Psoas muscle (tissue), 8 donors: ENCODE results near the gene ACP1. TPM values are rescaled to one million over a fixed set of nuclear protein-coding genes. Genes with fewer than 3 reads are reported as not detected.

ENCODE experiments used
- ATAC-seq, 4 donors: fragments of 200-7000 bp; cut with Tn5 transposase; one replicate each; pipeline ENCODE4 v1.9.1; 2020; ENCODE audit warnings: moderate library complexity in 3 of 4, mild to moderate bottlenecking in 2 of 4
- DNase-seq, 2 donors: peaks; one replicate each; pipeline ENCODE4 v3.0.0-alpha.2; 2020
- H3K27ac ChIP-seq: fragments of 200-600 bp; one replicate; pipeline ENCODE4 v1.8.0; 2022
- H3K27me3 ChIP-seq, 3 donors: fragments of 200-600 bp in 1 of 3; one replicate each; pipeline versions ENCODE4 v1.6.1 to v1.8.0; 2013 to 2022; ENCODE audit warnings: low read length in 2 of 3, mild to moderate bottlenecking in 2 of 3, moderate library complexity in 1 of 3; ENCODE audit not compliant: insufficient read depth in 3 of 3
- H3K36me3 ChIP-seq, 2 donors: fragments of 200-600 bp in 1 of 2; one replicate each; pipeline versions ENCODE4 v1.6.1 to v1.8.0; 2013 to 2022; ENCODE audit warnings: low read depth in 1 of 2, mild to moderate bottlenecking in 1 of 2, moderate library complexity in 1 of 2; ENCODE audit not compliant: insufficient read depth in 1 of 2
- H3K4me1 ChIP-seq: fragments of 200-600 bp; one replicate; pipeline ENCODE4 v1.8.0; 2022
- H3K4me3 ChIP-seq: fragments of 200-600 bp; one replicate; pipeline ENCODE4 v1.8.0; 2022; ENCODE audit warnings: mild to moderate bottlenecking
- H3K9me3 ChIP-seq: fragments of 200-600 bp; one replicate; pipeline ENCODE4 v1.8.0; 2022
- CTCF ChIP-seq: fragments of 200-600 bp; IDR thresholded peaks from one replicate; pipeline ENCODE4 v1.8.0; 2022; ENCODE audit warnings: antibody characterized with exemption
- WGBS, 3 donors: extraction: QIAGEN DNeasy Blood & Tissue Kit; methylation state at CpG; one replicate each; pipeline versions ENCODE4 v1.1.6 to v1.1.7; 2013; 5-methylcytosine and 5-hydroxymethylcytosine counted together
- intact Hi-C, 2 donors: fragments of 100-400 bp; cut with DNase I; formaldehyde crosslinking; loops; one replicate each; pipeline versions ENCODE4 v1.11.0 to v1.14.2; 2022
- polyA plus RNA-seq, 3 donors: library from polyadenylated mRNA; stranded (reverse); fragments of 200-250 nt; gene quantifications; one replicate each; pipeline ENCODE4 v1.2.3, GENCODE V29; 2013
- total RNA-seq, 4 donors: library from RNA; stranded (reverse); fragmentation: NEBNext Ultra II Directional in 2 of 4; extraction: Animal tissue kit (Norgen Biotek cat#: 25700) in 2 of 4; gene quantifications; one replicate each; pipeline versions ENCODE4 v1.2.1 to v1.2.4, GENCODE V29; 2021 to 2023
- donor health status: healthy with polysubstance abuse.
- donor health status: DM: no; HTN: no; CAD: no; lungs with moderate emphysema.
- donor health status: Bipolar disorder and iron deficiency.
- donor health status: healthy.
- donor health status: DM: yes; HTN: yes; CAD: no.
- donor health status: DM: no; HTN: no; CAD: no.
- donor health status: DM: no; HTN: no; CAD: no.
- donor health status: DM: yes; HTN: yes; CAD: no.

ACP1 gene
- total and polyA plus RNA-seq, 7 donors: 55.8 to 104 (median 73.6) TPM

DNA sequence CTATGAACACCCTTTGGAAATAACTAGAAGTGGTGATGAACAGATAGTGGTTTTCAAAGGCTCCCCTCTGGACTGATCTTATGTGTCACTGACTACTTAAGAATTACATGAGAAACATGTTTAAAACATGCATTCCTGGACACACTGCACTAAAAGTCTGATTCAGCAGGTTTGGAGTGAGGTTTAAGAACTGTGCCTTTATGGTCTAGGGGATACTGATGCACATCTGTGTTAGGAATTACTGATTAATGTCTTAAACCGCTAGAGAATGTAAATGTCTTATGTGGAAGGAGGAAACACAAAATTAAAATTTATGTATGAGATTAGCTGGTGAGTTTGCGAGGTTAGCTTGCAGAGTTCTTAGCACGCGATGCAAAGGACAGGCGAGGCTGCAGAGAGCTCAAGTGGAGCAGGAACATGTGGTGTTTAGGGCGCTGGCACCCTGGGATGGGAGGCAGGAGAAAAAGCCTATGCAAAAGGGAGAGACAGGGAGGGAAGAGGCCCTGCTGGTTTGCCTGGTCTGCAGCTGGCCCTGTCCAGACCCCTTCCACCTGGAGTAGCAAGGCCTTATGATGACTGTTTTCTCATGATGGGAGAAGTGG is 12.6 kb upstream of the ACP1 start:
- Histone ChIP-seq H3K9me3 (no peaks in the 10 kb centered on the region), H3K27me3 (no peaks in the 10 kb centered on the region), H3K4me3 (no peak overlapping the region), H3K36me3 (peaks cover 0 to 50% of the 10 kb centered on the region in 2 donors), H3K4me1 (no peaks in the 10 kb centered on the region), H3K27ac (no peak overlapping the region)
- intact Hi-C loops: no loop called here
- ATAC-seq (no peak), DNase-seq (no peak)
- TF ChIP-seq CTCF: no peak
- 81 to 89% (median 88%) methylated on average over 6 of the region's 6 CpGs for WGBS, 3 donors

- H3K27ac ChIP-seq: no peak overlapping the region
- intact Hi-C loops: no loop called here
- H3K36me3 ChIP-seq: peaks cover 0 to 42% of the 10 kb centered on the region in 2 donors
- ATAC-seq: no peak
- H3K27me3 ChIP-seq: no peaks in the 10 kb centered on the region
- H3K4me3 ChIP-seq: no peak overlapping the region
- no peak for DNase-seq
- WGBS, 3 donors: 82 to 86% (median 85%) methylated on average over 8 of the region's 8 CpGs
- no peak for TF ChIP-seq CTCF
- H3K4me1 ChIP-seq: no peaks in the 10 kb centered on the region
- peaks cover 8% of the 10 kb centered on the region for H3K9me3 ChIP-seq
These were observed 11.5 kb upstream of the ACP1 start for GRCh38 chr2:253202-253638.

- Histone ChIP-seq H3K9me3 (peaks cover 12% of the 10 kb centered on the region), H3K4me3 (no peak overlapping the region), H3K27ac (no peak overlapping the region), H3K27me3 (no peaks in the 10 kb centered on the region), H3K4me1 (no peaks in the 10 kb centered on the region), H3K36me3 (peaks cover 0 to 32% of the 10 kb centered on the region in 2 donors)
- 76 to 84% (median 79%) methylated on average over 7 of the region's 7 CpGs for WGBS, 3 donors
- no peak for TF ChIP-seq CTCF
- intact Hi-C loops: no loop called here
- DNase-seq (no peak), ATAC-seq (no peak)
These were observed 10.5 kb upstream of the ACP1 start for GRCh38 chr2:254241-254640.

DNA sequence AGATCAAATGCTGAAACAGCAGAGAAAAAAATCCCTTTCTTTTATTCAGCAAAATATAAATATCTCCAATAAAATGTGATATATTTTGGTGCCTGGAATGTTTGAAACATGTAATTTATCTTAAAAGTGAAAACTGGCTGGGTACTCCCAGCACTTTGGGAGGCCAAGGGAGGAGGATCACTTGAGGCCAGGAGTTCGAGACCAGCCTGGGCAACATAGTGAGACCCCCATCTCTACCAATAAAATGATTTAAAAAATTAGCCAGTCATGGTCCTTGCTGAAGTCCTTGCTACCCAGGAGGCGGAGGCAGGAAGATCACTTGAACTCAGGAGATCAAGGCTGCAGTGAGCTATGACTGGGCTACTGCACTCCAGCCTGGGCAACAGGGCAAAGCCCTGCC is 9.6 kb upstream of the ACP1 start:
- Histone ChIP-seq H3K27ac (no peak overlapping the region), H3K9me3 (peaks cover 12% of the 10 kb centered on the region), H3K27me3 (no peaks in the 10 kb centered on the region), H3K4me1 (no peaks in the 10 kb centered on the region), H3K4me3 (no peak overlapping the region), H3K36me3 (peaks cover 0 to 22% of the 10 kb centered on the region in 2 donors)
- intact Hi-C loops: no loop called here
- ATAC-seq (no peak), DNase-seq (no peak)
- 97 to 100% (median 100%) methylated on average over 2 of the region's 2 CpGs for WGBS, 3 donors
- TF ChIP-seq CTCF: no peak

- H3K9me3 ChIP-seq: peaks cover 12% of the 10 kb centered on the region
- H3K4me1 ChIP-seq: no peaks in the 10 kb centered on the region
- WGBS, 3 donors: 43 to 68% (median 49%) methylated on average over 3 of the region's 3 CpGs
- ATAC-seq (no peak), DNase-seq (no peak)
- H3K27ac ChIP-seq: no peak overlapping the region
- intact Hi-C loops: no loop called here
- peaks cover 0 to 13% of the 10 kb centered on the region in 2 donors for H3K36me3 ChIP-seq
- no peaks in the 10 kb centered on the region for H3K27me3 ChIP-seq
- no peak overlapping the region for H3K4me3 ChIP-seq
- no peak for TF ChIP-seq CTCF
These were observed 8.7 kb upstream of the ACP1 start for GRCh38 chr2:256094-256493.
